B cell (primary cell): ENCODE data around the gene KIF4B. TPM values are rescaled to one million over a fixed set of nuclear protein-coding genes. Genes with fewer than 3 reads are reported as not detected.

Experiments used
- ATAC-seq: fragments of 200-7000 bp; cut with Tn5 transposase; one replicate; pipeline ENCODE4 v1.10.0; 2021; ENCODE audit warnings: low read depth, mild to moderate bottlenecking, moderate number of reproducible peaks, moderate library complexity
- CTCF ChIA-PET: fragments of 350-600 bp; sonication (Branson Sonifier 250); formaldehyde crosslinking; loops from one replicate; lab custom pipeline; 2021; ENCODE audit warnings: antibody characterized with exemption, inconsistent platforms; lab: Charles Lee
- POLR2A ChIA-PET: fragments of 350-600 bp; sonication (Branson Sonifier 250); formaldehyde crosslinking; loops from one replicate; lab custom pipeline; 2021; ENCODE audit warnings: antibody characterized with exemption; lab: Charles Lee
- DNase-seq: peaks from one replicate; pipeline ENCODE4 v3.0.0; 2013
- H2AFZ ChIP-seq: 2 replicates; pipeline ENCODE4 v1.6.1; 2012; ENCODE audit warnings: mild to moderate bottlenecking, low read depth, low read length; ENCODE audit not compliant: insufficient read depth, poor library complexity, severe bottlenecking
- H3K27ac ChIP-seq, 2 donors: 1 replicate in 1 of 2; 2 replicates in 1 of 2; pipeline ENCODE4 v1.5.1; 2012 to 2013; ENCODE audit warnings: low read length in 2 of 2, mild to moderate bottlenecking in 2 of 2, moderate library complexity in 1 of 2
- H3K27me3 ChIP-seq, 4 experiments: fragments of 200-600 bp in 1 of 4; sonication (generic) in 1 of 4; replicated peaks in 1 of 4; 1 replicate in 2 of 4; 2 replicates in 2 of 4; pipeline versions ENCODE4 v1.6.1 to v1.7.0; 2013 to 2016; ENCODE audit warnings: low read length in 3 of 4, mild to moderate bottlenecking in 2 of 4, mixed read lengths in 1 of 4, moderate library complexity in 1 of 4; ENCODE audit not compliant: insufficient read depth in 4 of 4, control insufficient read depth in 3 of 4; ENCODE audit errors: control extremely low read depth in 1 of 4
- H3K36me3 ChIP-seq, 2 experiments: replicated peaks in 1 of 2; 1 replicate in 1 of 2; 2 replicates in 1 of 2; pipeline versions ENCODE4 v1.6.1 to v1.7.1; 2013; ENCODE audit warnings: low read length in 1 of 2; ENCODE audit not compliant: insufficient read depth in 2 of 2, control insufficient read depth in 1 of 2; ENCODE audit errors: control extremely low read depth in 1 of 2, extremely low read depth in 1 of 2
- H3K4me1 ChIP-seq, 2 donors: fragments of 200-600 bp in 1 of 2; sonication (generic) in 1 of 2; 1 replicate in 1 of 2; 2 replicates in 1 of 2; pipeline versions ENCODE4 v1.5.1 to v1.6.1; 2013 to 2017; ENCODE audit warnings: low read length in 2 of 2; ENCODE audit not compliant: control insufficient read depth in 2 of 2, insufficient read depth in 2 of 2
- H3K4me2 ChIP-seq: replicated peaks from 2 replicates; pipeline ENCODE3; 2012; ENCODE audit warnings: mild to moderate bottlenecking, low read depth, low read length; ENCODE audit not compliant: poor library complexity, severe bottlenecking
- H3K4me3 ChIP-seq, 5 experiments: fragments of 200-600 bp in 1 of 5; sonication (generic) in 1 of 5; 1 replicate in 3 of 5; 2 replicates in 2 of 5; pipeline versions ENCODE4 v1.5.1 to v1.7.0; 2011 to 2016; ENCODE audit warnings: low read length in 4 of 5, mild to moderate bottlenecking in 4 of 5, low read depth in 2 of 5, control low read depth in 1 of 5, moderate library complexity in 1 of 5; ENCODE audit not compliant: insufficient read depth in 1 of 5; ENCODE audit errors: control extremely low read depth in 1 of 5, extremely low read depth in 1 of 5
- H3K79me2 ChIP-seq: fragments of 200-600 bp; sonication (generic); one replicate; pipeline ENCODE4 v1.6.0; 2016; ENCODE audit warnings: low read length; ENCODE audit not compliant: control insufficient read depth, insufficient read depth
- H3K9ac ChIP-seq: fragments of 200-600 bp; sonication (generic); 2 replicates; pipeline ENCODE4 v1.6.1; 2017; ENCODE audit warnings: mild to moderate bottlenecking, low read length, moderate library complexity
- H3K9me3 ChIP-seq, 3 donors: one replicate each; pipeline versions ENCODE4 v1.6.1 to v1.7.1; 2013; ENCODE audit warnings: low read length in 2 of 3; ENCODE audit not compliant: control insufficient read depth in 2 of 3, insufficient read depth in 1 of 3; ENCODE audit errors: control extremely low read depth in 1 of 3
- H4K20me1 ChIP-seq: 2 replicates; pipeline ENCODE4 v1.6.0; 2012; ENCODE audit warnings: mild to moderate bottlenecking, low read length; ENCODE audit not compliant: insufficient read depth, control insufficient read depth, poor library complexity, severe bottlenecking
- H3K27ac Mint-ChIP-seq: one replicate; pipeline ENCODE4 v1.8.0; 2021; ENCODE audit warnings: mixed read lengths
- H3K27me3 Mint-ChIP-seq: one replicate; pipeline ENCODE4 v1.8.0; 2021; ENCODE audit warnings: mixed read lengths
- H3K4me1 Mint-ChIP-seq: one replicate; pipeline ENCODE4 v1.8.0; 2021; ENCODE audit warnings: mixed read lengths
- H3K4me3 Mint-ChIP-seq: one replicate; pipeline ENCODE4 v1.8.0; 2021; ENCODE audit warnings: mixed read lengths
- H3K9me3 Mint-ChIP-seq: one replicate; pipeline ENCODE4 v1.8.0; 2022; ENCODE audit warnings: mixed read lengths; ENCODE audit not compliant: insufficient read depth
- EZH2 ChIP-seq: IDR thresholded peaks from 2 replicates; pipeline ENCODE4 v1.6.1; 2012; ENCODE audit warnings: borderline replicate concordance, low read depth, mild to moderate bottlenecking, moderate library complexity, low read length; ENCODE audit not compliant: insufficient read depth, poor library complexity, severe bottlenecking
- WGBS: methylation state at CpG from one replicate; pipeline ENCODE4 v1.1.5; 2013; ENCODE audit warnings: missing lambda C conversion rate; ENCODE audit not compliant: insufficient coverage; 5-methylcytosine and 5-hydroxymethylcytosine counted together
- intact Hi-C: fragments of 100-400 bp; cut with micrococcal nuclease; formaldehyde crosslinking; loops from one replicate; pipeline ENCODE4 v1.10.0; 2022
- polyA plus RNA-seq: library from polyadenylated mRNA; depleted of rRNA; stranded (reverse); fragments of >200 nt; gene quantifications from 2 replicates; pipeline ENCODE4 v1.2.3, GENCODE V29; 2012
- total RNA-seq, 2 donors: library from RNA; stranded (reverse); fragments of 120-200 nt in 1 of 2; gene quantifications; 1 replicate in 1 of 2; 2 replicates in 1 of 2; pipeline versions ENCODE4 v1.2.3 to v1.2.4, GENCODE V29; 2013 to 2022
- TF ChIP-seq, protein P1 (sequence below): fragments of 200-600 bp; IDR thresholded peaks from one replicate; pipeline ENCODE4 v1.8.0; 2022; ENCODE audit warnings: antibody characterized with exemption, mild to moderate bottlenecking

The KIF4B gene
- total and polyA plus RNA-seq, 2 donors (not counting 1 experiment from before 2014, with no cell fraction given): not detected

DNA sequence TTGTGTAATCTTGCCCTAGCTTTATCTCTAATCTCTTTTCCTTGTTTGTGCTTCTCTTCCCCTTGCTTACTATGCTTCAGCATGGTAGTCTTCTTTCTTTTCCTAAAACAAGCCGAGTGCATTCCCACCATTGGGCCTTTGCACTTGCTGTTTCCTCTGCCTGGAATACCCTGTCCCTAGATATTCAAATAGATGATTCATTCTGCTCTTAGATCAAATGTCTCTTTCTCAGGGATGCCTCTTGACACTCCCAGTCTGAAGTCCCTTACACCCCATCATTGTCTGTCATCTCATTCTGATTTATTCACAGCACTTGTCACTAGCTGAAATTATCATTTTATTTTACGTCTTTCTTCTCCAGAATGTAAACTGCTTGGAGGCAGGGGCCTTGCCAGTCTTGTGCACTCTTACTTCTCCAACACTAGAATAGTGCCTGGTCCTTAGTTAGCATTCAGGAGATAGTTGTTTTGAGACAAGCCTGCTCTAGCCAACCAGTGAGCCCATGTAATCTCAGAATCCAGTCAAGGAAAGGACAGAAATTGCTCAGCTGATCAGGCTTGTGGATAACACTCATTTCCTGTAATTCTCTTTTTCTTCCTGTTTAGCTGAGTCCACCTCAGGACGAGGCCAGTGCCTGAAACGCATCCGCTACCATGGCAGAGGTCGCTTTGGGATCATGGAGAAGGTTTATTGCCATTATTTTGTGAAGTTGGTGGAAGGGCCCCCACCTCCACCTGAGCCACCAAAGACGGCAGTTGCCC is 47.3 kb upstream of the KIF4B start:
- no peaks in the 10 kb centered on the region for H3K4me1 ChIP-seq
- H3K27ac Mint-ChIP-seq: no peak overlapping the region
- no peak overlapping the region for H3K9ac ChIP-seq
- H3K4me2 ChIP-seq: no peak overlapping the region
- H3K27me3 ChIP-seq: no peaks in the 10 kb centered on the region
- no peaks in the 10 kb centered on the region for H3K9me3 Mint-ChIP-seq
- no peaks in the 10 kb centered on the region for H3K27me3 Mint-ChIP-seq
- H3K9me3 ChIP-seq: no peaks in the 10 kb centered on the region
- peaks cover 7% of the 10 kb centered on the region for H3K79me2 ChIP-seq
- peaks cover 0 to 45% of the 10 kb centered on the region in 2 experiments for H3K36me3 ChIP-seq
- intact Hi-C loops: no loop called here
- H3K4me1 Mint-ChIP-seq: no peaks in the 10 kb centered on the region
- POLR2A ChIA-PET: no interaction called here
- H4K20me1 ChIP-seq: no peaks in the 10 kb centered on the region
- no peak overlapping the region for H3K4me3 Mint-ChIP-seq
- ATAC-seq (no peak), DNase-seq (no peak)
- TF ChIP-seq, protein P1, sequence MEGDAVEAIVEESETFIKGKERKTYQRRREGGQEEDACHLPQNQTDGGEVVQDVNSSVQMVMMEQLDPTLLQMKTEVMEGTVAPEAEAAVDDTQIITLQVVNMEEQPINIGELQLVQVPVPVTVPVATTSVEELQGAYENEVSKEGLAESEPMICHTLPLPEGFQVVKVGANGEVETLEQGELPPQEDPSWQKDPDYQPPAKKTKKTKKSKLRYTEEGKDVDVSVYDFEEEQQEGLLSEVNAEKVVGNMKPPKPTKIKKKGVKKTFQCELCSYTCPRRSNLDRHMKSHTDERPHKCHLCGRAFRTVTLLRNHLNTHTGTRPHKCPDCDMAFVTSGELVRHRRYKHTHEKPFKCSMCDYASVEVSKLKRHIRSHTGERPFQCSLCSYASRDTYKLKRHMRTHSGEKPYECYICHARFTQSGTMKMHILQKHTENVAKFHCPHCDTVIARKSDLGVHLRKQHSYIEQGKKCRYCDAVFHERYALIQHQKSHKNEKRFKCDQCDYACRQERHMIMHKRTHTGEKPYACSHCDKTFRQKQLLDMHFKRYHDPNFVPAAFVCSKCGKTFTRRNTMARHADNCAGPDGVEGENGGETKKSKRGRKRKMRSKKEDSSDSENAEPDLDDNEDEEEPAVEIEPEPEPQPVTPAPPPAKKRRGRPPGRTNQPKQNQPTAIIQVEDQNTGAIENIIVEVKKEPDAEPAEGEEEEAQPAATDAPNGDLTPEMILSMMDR: no peak
- TF ChIP-seq EZH2: no peak
- no peak overlapping the region for H2AFZ ChIP-seq
- H3K4me3 ChIP-seq: no peak overlapping the region
- 100% methylated on average over 2 of the region's 7 CpGs for WGBS
- CTCF ChIA-PET: interaction anchor here (1.4 kb wide), 1 partner anchor 25 kb away, joined by 3 read pairs; no protein-coding TSS in a partner anchor
- no peak overlapping the region for H3K27ac ChIP-seq

DNA sequence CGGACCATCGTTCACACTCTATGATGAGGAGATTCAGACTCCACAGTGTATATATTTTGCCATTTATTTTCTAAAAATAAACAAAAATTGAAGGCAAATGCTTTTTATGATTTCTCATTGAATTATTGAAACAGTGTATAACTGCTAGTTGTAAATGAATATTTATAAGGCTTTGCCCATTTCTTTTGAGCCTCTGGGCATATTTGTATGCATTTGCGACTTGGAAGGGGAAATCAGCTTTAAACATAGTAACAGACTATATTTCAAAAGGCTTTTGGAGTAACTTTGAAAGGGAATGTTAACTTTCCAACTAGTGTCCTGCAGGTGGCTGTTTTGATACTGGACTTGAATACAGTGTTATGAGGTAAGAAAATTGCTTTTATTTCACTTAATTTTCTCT is 46.7 kb upstream of the KIF4B start:
- Mint-ChIP-seq H3K9me3 (no peaks in the 10 kb centered on the region), H3K4me1 (no peaks in the 10 kb centered on the region), H3K27ac (no peak overlapping the region), H3K4me3 (no peak overlapping the region), H3K27me3 (no peaks in the 10 kb centered on the region)
- no peak overlapping the region for H3K9ac ChIP-seq
- no peak overlapping the region for H3K27ac ChIP-seq
- no peak overlapping the region for H3K4me3 ChIP-seq
- H4K20me1 ChIP-seq: no peaks in the 10 kb centered on the region
- intact Hi-C loops: no loop called here
- CTCF ChIA-PET: no interaction called here
- no peaks in the 10 kb centered on the region for H3K4me1 ChIP-seq
- peaks cover 7% of the 10 kb centered on the region for H3K79me2 ChIP-seq
- ATAC-seq (no peak), DNase-seq (no peak)
- H3K27me3 ChIP-seq: no peaks in the 10 kb centered on the region
- H3K9me3 ChIP-seq: no peaks in the 10 kb centered on the region
- WGBS: no CpG with 5 or more reads among the region's 3 CpGs
- POLR2A ChIA-PET: no interaction called here
- H2AFZ ChIP-seq: no peak overlapping the region
- peaks cover 0 to 39% of the 10 kb centered on the region in 2 experiments for H3K36me3 ChIP-seq
- no peak for TF ChIP-seq EZH2
- TF ChIP-seq, protein P1: no peak
- no peak overlapping the region for H3K4me2 ChIP-seq
